Trophoblast cell (in vitro differentiated cells and primary cell): ENCODE results near the gene RGL1. TPM values are rescaled to one million over a fixed set of nuclear protein-coding genes. Genes with fewer than 3 reads are reported as not detected.

Experiments used
- DNase-seq, 2 donors: peaks; one replicate each; pipeline ENCODE4 v3.0.0-alpha.2; 2016
- H2AFZ ChIP-seq: 2 replicates; pipeline ENCODE4 v1.6.1; 2013; ENCODE audit warnings: low read length, moderate library complexity, mild to moderate bottlenecking; ENCODE audit not compliant: insufficient read depth, poor library complexity
- H2AK5ac ChIP-seq: 2 replicates; pipeline ENCODE4 v1.6.1; 2013; ENCODE audit warnings: mild to moderate bottlenecking, low read length
- H2BK120ac ChIP-seq: 2 replicates; pipeline ENCODE4 v1.6.1; 2013; ENCODE audit warnings: low read length, mild to moderate bottlenecking, moderate library complexity; ENCODE audit not compliant: insufficient read depth, poor library complexity
- H2BK12ac ChIP-seq: 2 replicates; pipeline ENCODE4 v1.6.1; 2013; ENCODE audit warnings: mild to moderate bottlenecking, low read length, moderate library complexity
- H2BK5ac ChIP-seq: 2 replicates; pipeline ENCODE4 v1.6.1; 2013; ENCODE audit warnings: low read length, low read depth, moderate library complexity, mild to moderate bottlenecking; ENCODE audit not compliant: poor library complexity
- H3K14ac ChIP-seq: 2 replicates; pipeline ENCODE4 v1.6.1; 2013; ENCODE audit warnings: mild to moderate bottlenecking, low read length
- H3K18ac ChIP-seq: 2 replicates; pipeline ENCODE4 v1.6.1; 2013; ENCODE audit warnings: mild to moderate bottlenecking, low read length
- H3K23ac ChIP-seq: 2 replicates; pipeline ENCODE4 v1.6.1; 2013; ENCODE audit warnings: low read length
- H3K27ac ChIP-seq: 2 replicates; pipeline ENCODE4 v1.5.1; 2013; ENCODE audit warnings: low read depth, mild to moderate bottlenecking, inconsistent platforms, low read length, moderate library complexity
- H3K27me3 ChIP-seq: 2 replicates; pipeline ENCODE4 v1.6.1; 2013; ENCODE audit warnings: inconsistent platforms, mild to moderate bottlenecking, low read length, moderate library complexity; ENCODE audit not compliant: insufficient read depth
- H3K36me3 ChIP-seq, 2 experiments: 1 replicate in 1 of 2; 2 replicates in 1 of 2; pipeline ENCODE4 v1.6.1; 2013; ENCODE audit warnings: low read length in 2 of 2, mild to moderate bottlenecking in 2 of 2, moderate library complexity in 1 of 2; ENCODE audit not compliant: insufficient read depth in 2 of 2, control insufficient read depth in 1 of 2
- H3K4ac ChIP-seq: 2 replicates; pipeline ENCODE4 v1.6.1; 2013; ENCODE audit warnings: low read depth, mild to moderate bottlenecking, low read length, moderate library complexity
- H3K4me1 ChIP-seq, 2 experiments: 1 replicate in 1 of 2; 2 replicates in 1 of 2; pipeline ENCODE4 v1.6.1; 2013; ENCODE audit warnings: low read length in 2 of 2, mild to moderate bottlenecking in 2 of 2, moderate library complexity in 1 of 2; ENCODE audit not compliant: insufficient read depth in 2 of 2, control insufficient read depth in 1 of 2
- H3K4me2 ChIP-seq: 2 replicates; pipeline ENCODE4 v1.6.1; 2013; ENCODE audit warnings: inconsistent platforms, mild to moderate bottlenecking, low read length, moderate library complexity
- H3K4me3 ChIP-seq: 2 replicates; pipeline ENCODE4 v1.5.1; 2013; ENCODE audit warnings: mild to moderate bottlenecking, low read depth, low read length, inconsistent platforms
- H3K79me1 ChIP-seq: one replicate; pipeline ENCODE4 v1.6.1; 2013; ENCODE audit warnings: low read length
- H3K79me2 ChIP-seq: 2 replicates; pipeline ENCODE4 v1.6.1; 2013; ENCODE audit warnings: low read length, mild to moderate bottlenecking; ENCODE audit not compliant: control insufficient read depth, insufficient read depth, poor library complexity
- H3K9ac ChIP-seq: 2 replicates; pipeline ENCODE4 v1.6.1; 2013; ENCODE audit warnings: mild to moderate bottlenecking, low read length
- H3K9me3 ChIP-seq: 2 replicates; pipeline ENCODE4 v1.6.1; 2013; ENCODE audit warnings: low read depth, mild to moderate bottlenecking, control low read depth, inconsistent platforms, low read length; ENCODE audit not compliant: insufficient read depth
- H4K12ac ChIP-seq: 2 replicates; pipeline ENCODE4 v1.6.1; 2013; ENCODE audit warnings: low read depth, mild to moderate bottlenecking, low read length, moderate library complexity
- H4K8ac ChIP-seq: 2 replicates; pipeline ENCODE4 v1.6.1; 2013; ENCODE audit warnings: low read depth, mild to moderate bottlenecking, low read length, moderate library complexity
- H4K91ac ChIP-seq: one replicate; pipeline ENCODE4 v1.6.1; 2013; ENCODE audit warnings: low read depth, mild to moderate bottlenecking, low read length, moderate library complexity
- WGBS: extraction: QIAGEN DNeasy Blood & Tissue Kit; methylation state at CpG from one replicate; pipeline ENCODE4 v1.1.7; 2013; ENCODE audit warnings: missing lambda C conversion rate; ENCODE audit not compliant: insufficient read length, insufficient coverage; ENCODE audit errors: extremely low coverage; 5-methylcytosine and 5-hydroxymethylcytosine counted together
- polyA plus RNA-seq: library from polyadenylated mRNA; stranded (reverse); fragments of 200-250 nt; gene quantifications from 2 replicates; pipeline ENCODE4 v1.2.3, GENCODE V29; 2013

RGL1 gene
- polyA plus RNA-seq = 4.7 and 4.9 TPM in 2 replicates

DNA sequence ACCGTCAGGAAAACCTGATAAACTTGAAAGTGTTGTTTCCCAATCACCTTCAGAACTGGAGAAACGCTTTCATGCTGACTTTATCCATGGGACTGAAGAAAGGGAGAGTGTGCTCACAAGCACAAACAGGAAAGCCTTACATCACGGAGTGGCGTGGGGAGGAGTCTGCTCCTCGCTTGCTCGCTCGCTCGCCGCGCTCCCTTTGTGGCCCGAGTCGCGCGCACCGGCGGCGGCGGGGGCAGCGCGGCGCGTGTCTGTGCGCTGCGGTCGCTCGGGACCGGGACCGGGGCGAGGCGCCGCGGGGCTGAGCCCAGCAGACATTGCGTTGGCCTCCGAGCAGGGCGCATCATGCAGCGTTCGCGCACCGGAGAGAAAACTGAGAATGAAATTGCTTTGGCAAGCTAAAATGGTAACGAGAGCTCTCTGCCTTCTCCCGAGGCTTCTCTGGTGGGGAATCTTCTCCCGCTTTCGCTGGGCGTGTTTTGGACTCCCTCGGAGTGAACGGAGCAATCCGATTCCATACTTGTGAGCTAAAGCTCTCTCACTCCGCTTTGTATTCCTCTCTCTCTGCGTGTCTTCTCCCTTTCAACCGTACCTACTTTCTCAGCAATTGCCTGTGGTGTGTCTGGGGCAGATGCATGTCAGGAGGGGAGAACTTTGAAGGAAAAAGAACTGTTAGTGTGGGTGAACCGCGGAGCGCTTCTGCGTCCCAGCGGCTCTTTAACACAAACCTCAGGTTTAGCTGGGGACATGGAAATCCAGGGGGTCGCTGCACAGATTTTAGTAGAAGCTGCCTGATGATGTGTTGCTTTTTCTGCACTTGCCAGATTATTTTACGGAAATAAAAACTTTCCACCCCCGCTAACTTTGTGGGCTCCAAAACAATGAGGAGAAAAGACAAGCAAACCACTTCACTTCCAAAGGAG lies at the start of gene RGL1:
RGL1 (plus strand) TSS at position 205 of the 926 bp plus-strand sequence; CDS start at position 383, 178 bp downstream.
- H3K4me2 ChIP-seq = peak within 1 kb of the TSS; percentile 81
- peak within 1 kb of the TSS; percentile 35 for H4K12ac ChIP-seq
- H2BK12ac ChIP-seq = peak within 1 kb of the TSS; percentile 78
- H3K4me3 ChIP-seq = peak within 1 kb of the TSS; percentile 86
- no peak within 1 kb of the TSS for H3K23ac ChIP-seq
- no peak within 1 kb of the TSS for H2AK5ac ChIP-seq
- H2BK5ac ChIP-seq = peak within 1 kb of the TSS; percentile 65
- peak within 1 kb of the TSS; percentile 86 for H3K18ac ChIP-seq
- no peaks in the 10 kb centered on the region for H3K27me3 ChIP-seq
- no CpG with 5 or more reads among the region's 58 CpGs for WGBS
- peak within 1 kb of the TSS; percentile 77 for H2AFZ ChIP-seq
- H4K91ac ChIP-seq = peak within 1 kb of the TSS; percentile 89
- no peaks in the 10 kb centered on the region for H3K36me3 ChIP-seq
- peak; percentile 83 to 95 for DNase-seq
- H3K79me2 ChIP-seq = peaks cover 4% of the 10 kb centered on the region
- peaks cover 6% of the 10 kb centered on the region for H3K79me1 ChIP-seq
- peak within 1 kb of the TSS; percentile 59 for H4K8ac ChIP-seq
- peak within 1 kb of the TSS; percentile 81 for H3K14ac ChIP-seq
- H3K9me3 ChIP-seq = peaks cover 2% of the 10 kb centered on the region
- H3K4ac ChIP-seq = no peak within 1 kb of the TSS
- peak within 1 kb of the TSS; percentile 33 for H3K9ac ChIP-seq
- peak within 1 kb of the TSS; percentile 44 for H2BK120ac ChIP-seq
- peaks cover 2 to 13% of the 10 kb centered on the region in 2 experiments for H3K4me1 ChIP-seq
- H3K27ac ChIP-seq = peak within 1 kb of the TSS; percentile 77

DNA sequence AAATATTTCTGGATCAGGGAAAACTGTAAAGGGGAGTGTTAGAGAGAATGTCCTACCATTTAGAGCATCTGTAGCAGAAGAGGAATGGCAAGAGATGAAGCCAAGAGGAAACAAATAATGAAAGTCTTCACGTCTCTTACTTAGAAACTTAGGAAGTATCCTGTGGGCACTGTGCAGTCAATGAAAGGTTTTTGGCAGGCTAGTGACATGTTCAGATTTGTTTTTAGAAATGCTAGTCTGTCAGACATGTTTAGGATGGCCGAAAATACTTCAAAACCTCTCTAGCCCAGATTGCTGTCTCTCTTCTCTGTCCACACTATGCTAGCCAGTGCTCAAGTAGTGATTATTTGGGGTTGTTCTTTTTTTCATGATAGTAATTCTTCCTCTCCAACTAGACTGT lies 48.6 kb upstream of the RGL1 start:
- no peaks in the 10 kb centered on the region for H3K4me1 ChIP-seq
- H3K9me3 ChIP-seq = peaks cover 2% of the 10 kb centered on the region
- H3K27me3 ChIP-seq = no peaks in the 10 kb centered on the region

DNA sequence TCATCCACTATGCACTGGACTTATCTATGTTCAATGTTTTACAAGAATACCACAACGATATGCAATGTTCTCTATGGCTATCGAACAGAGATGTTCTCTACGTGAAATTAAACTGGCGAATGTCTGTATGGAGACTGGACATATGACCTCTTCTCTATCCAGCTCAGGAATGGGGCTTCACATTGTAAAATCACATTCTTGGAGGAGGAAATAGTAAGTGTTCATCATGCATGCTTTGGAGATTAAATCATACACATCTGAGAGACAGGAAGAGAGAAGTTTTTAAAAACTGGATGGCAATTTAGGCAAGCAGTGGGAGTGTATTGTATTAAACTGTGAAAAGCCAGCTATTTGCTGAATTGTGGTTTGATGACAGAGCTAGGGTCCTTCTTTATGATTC lies 47.9 kb upstream of the RGL1 start:
- Histone ChIP-seq H3K4me1 (no peaks in the 10 kb centered on the region), H3K4me3 (no peak overlapping the region), H2BK5ac (no peak overlapping the region), H3K14ac (no peak overlapping the region), H3K9me3 (no peaks in the 10 kb centered on the region), H2AFZ (no peak overlapping the region), H3K4me2 (no peak overlapping the region), H4K12ac (no peak overlapping the region), H3K9ac (no peak overlapping the region), H3K36me3 (no peaks in the 10 kb centered on the region), H3K79me1 (no peaks in the 10 kb centered on the region), H4K91ac (no peak overlapping the region), H3K27ac (no peak overlapping the region), H3K4ac (no peak overlapping the region), H2BK120ac (no peak overlapping the region), H4K8ac (no peak overlapping the region), H3K79me2 (no peaks in the 10 kb centered on the region), H3K27me3 (no peaks in the 10 kb centered on the region), H3K23ac (no peak overlapping the region), H2BK12ac (no peak overlapping the region), H3K18ac (no peak overlapping the region), H2AK5ac (no peak overlapping the region)
- DNase-seq = peak in 1 of 2 donors; percentile 35
- WGBS = no CpG with 5 or more reads among the region's 4 CpGs

More for the DNA sequence above, 48.6 kb upstream of the RGL1 start:
- H2BK5ac ChIP-seq = no peak overlapping the region
- no peak overlapping the region for H2BK120ac ChIP-seq
- H4K12ac ChIP-seq = no peak overlapping the region
- no peak overlapping the region for H2AFZ ChIP-seq
- no peak overlapping the region for H3K18ac ChIP-seq
- DNase-seq = no peak
- H3K9ac ChIP-seq = no peak overlapping the region
- no peak overlapping the region for H3K4ac ChIP-seq
- no peak overlapping the region for H4K91ac ChIP-seq
- H3K4me3 ChIP-seq = no peak overlapping the region
- no peaks in the 10 kb centered on the region for H3K79me2 ChIP-seq
- no peaks in the 10 kb centered on the region for H3K36me3 ChIP-seq
- H4K8ac ChIP-seq = no peak overlapping the region
- H2AK5ac ChIP-seq = no peak overlapping the region
- no peak overlapping the region for H3K4me2 ChIP-seq
- no CpG with 5 or more reads among the region's 2 CpGs for WGBS
- H3K79me1 ChIP-seq = no peaks in the 10 kb centered on the region
- H3K27ac ChIP-seq = no peak overlapping the region
- no peak overlapping the region for H3K14ac ChIP-seq
- no peak overlapping the region for H2BK12ac ChIP-seq
- no peak overlapping the region for H3K23ac ChIP-seq

DNA sequence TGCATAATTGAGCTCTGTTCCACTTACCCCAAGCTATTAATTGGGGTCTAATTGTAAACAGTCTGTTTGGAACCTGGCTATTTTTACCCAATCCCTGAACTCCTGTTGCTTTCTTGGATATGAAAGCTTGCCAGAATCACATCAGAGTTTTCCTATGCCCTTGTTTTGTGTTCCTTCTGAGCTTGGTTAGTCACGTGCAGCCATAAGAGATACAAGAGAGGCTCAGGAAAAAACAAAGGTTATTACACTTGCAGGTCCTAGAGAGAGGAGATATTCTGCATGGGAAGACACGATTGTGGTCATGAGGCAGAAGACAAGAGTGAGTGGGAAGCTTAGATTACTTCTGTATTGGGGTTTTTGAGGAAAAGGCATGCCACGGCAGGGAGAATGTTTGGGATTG lies 46.0 kb upstream of the RGL1 start:
- Histone ChIP-seq H3K27ac (no peak overlapping the region), H2BK5ac (no peak overlapping the region), H2BK12ac (no peak overlapping the region), H4K12ac (no peak overlapping the region), H3K18ac (no peak overlapping the region), H3K79me2 (no peaks in the 10 kb centered on the region), H3K23ac (no peak overlapping the region), H3K27me3 (no peaks in the 10 kb centered on the region), H3K9ac (no peak overlapping the region), H3K4me3 (no peak overlapping the region), H3K79me1 (no peaks in the 10 kb centered on the region), H3K9me3 (no peaks in the 10 kb centered on the region), H4K91ac (no peak overlapping the region), H3K4me2 (no peak overlapping the region), H3K14ac (no peak overlapping the region), H3K4ac (no peak overlapping the region), H3K4me1 (no peaks in the 10 kb centered on the region), H2BK120ac (no peak overlapping the region), H2AFZ (no peak overlapping the region), H3K36me3 (no peaks in the 10 kb centered on the region), H2AK5ac (no peak overlapping the region), H4K8ac (no peak overlapping the region)
- no CpG with 5 or more reads among the region's 3 CpGs for WGBS
- DNase-seq = no peak
